CD14-positive monocyte (primary cell): Measurements from ENCODE around the gene RSF1. TPM values are rescaled to one million over a fixed set of nuclear protein-coding genes. Genes with fewer than 3 reads are reported as not detected.
A peak's percentile ranks its signal among the peaks of the same experiment; 100 is the strongest.

Source experiments
- DNase-seq, 3 donors: peaks; one replicate each; pipeline ENCODE4 v3.0.0-alpha.2; 2011 to 2022
- H2AFZ ChIP-seq: 2 replicates; pipeline ENCODE4 v1.6.0; 2012; ENCODE audit warnings: mild to moderate bottlenecking, low read depth, low read length, inconsistent platforms; ENCODE audit not compliant: insufficient read depth, poor library complexity, severe bottlenecking
- H3K27ac ChIP-seq, 2 donors: 1 replicate in 1 of 2; 2 replicates in 1 of 2; pipeline ENCODE4 v1.5.1; 2012 to 2013; ENCODE audit warnings: low read length in 2 of 2, control low read depth in 1 of 2, inconsistent platforms in 1 of 2, low read depth in 1 of 2, mild to moderate bottlenecking in 1 of 2
- H3K27me3 ChIP-seq, 2 donors: one replicate each; pipeline versions ENCODE4 v1.6.0 to v1.6.1; 2011 to 2013; ENCODE audit warnings: low read length in 2 of 2; ENCODE audit not compliant: control insufficient read depth in 2 of 2, insufficient read depth in 2 of 2
- H3K36me3 ChIP-seq, 2 donors: replicated peaks in 1 of 2; 1 replicate in 1 of 2; 2 replicates in 1 of 2; pipeline versions ENCODE4 v1.5.1 to v1.6.1; 2012 to 2013; ENCODE audit warnings: low read length in 2 of 2, control low read depth in 1 of 2, inconsistent platforms in 1 of 2, mild to moderate bottlenecking in 1 of 2; ENCODE audit not compliant: insufficient read depth in 2 of 2, control insufficient read depth in 1 of 2
- H3K4me1 ChIP-seq, 2 donors: 1 replicate in 1 of 2; 2 replicates in 1 of 2; pipeline versions ENCODE4 v1.5.1 to v1.6.1; 2012 to 2013; ENCODE audit warnings: low read length in 2 of 2, control low read depth in 1 of 2, inconsistent platforms in 1 of 2, mild to moderate bottlenecking in 1 of 2, moderate library complexity in 1 of 2; ENCODE audit not compliant: insufficient read depth in 2 of 2, control insufficient read depth in 1 of 2
- H3K4me2 ChIP-seq: replicated peaks from 2 replicates; pipeline ENCODE3; 2012; ENCODE audit warnings: low read length, moderate library complexity, mild to moderate bottlenecking; ENCODE audit not compliant: poor library complexity, severe bottlenecking; ENCODE audit errors: extremely low read depth
- H3K4me3 ChIP-seq, 3 experiments: fragments of 200-600 bp in 1 of 3; sonication (generic) in 1 of 3; replicated peaks in 1 of 3; 1 replicate in 2 of 3; 2 replicates in 1 of 3; pipeline ENCODE4 v1.5.1; 2011 to 2013; ENCODE audit warnings: low read length in 3 of 3, mild to moderate bottlenecking in 3 of 3, control low read depth in 2 of 3, low read depth in 2 of 3, inconsistent platforms in 1 of 3, moderate library complexity in 1 of 3
- H3K79me2 ChIP-seq: 2 replicates; pipeline ENCODE4 v1.6.0; 2012; ENCODE audit warnings: mild to moderate bottlenecking, control low read depth, inconsistent platforms, low read length, moderate library complexity; ENCODE audit not compliant: insufficient read depth
- H3K9ac ChIP-seq: 2 replicates; pipeline ENCODE4 v1.6.0; 2017; ENCODE audit warnings: low read length, mild to moderate bottlenecking; ENCODE audit not compliant: insufficient read depth, poor library complexity, severe bottlenecking
- H3K9me3 ChIP-seq, 2 donors: replicated peaks in 1 of 2; 1 replicate in 1 of 2; 2 replicates in 1 of 2; pipeline versions ENCODE4 v1.5.1 to v1.6.1; 2012 to 2013; ENCODE audit warnings: low read length in 2 of 2, control low read depth in 1 of 2; ENCODE audit not compliant: control insufficient read depth in 1 of 2, insufficient read depth in 1 of 2
- H4K20me1 ChIP-seq: 2 replicates; pipeline ENCODE4 v1.6.0; 2012; ENCODE audit warnings: mild to moderate bottlenecking, low read length, control low read depth, moderate library complexity; ENCODE audit not compliant: insufficient read depth
- H3K27ac Mint-ChIP-seq, 7 donors: one replicate each; pipeline ENCODE4 v1.8.0; 2020; ENCODE audit warnings: mild to moderate bottlenecking in 7 of 7, mixed read lengths in 7 of 7, moderate library complexity in 6 of 7, inconsistent platforms in 2 of 7
- H3K27me3 Mint-ChIP-seq, 3 donors: one replicate each; pipeline ENCODE4 v1.8.0; 2021 to 2022; ENCODE audit warnings: low read depth in 3 of 3, mild to moderate bottlenecking in 3 of 3, mixed read lengths in 3 of 3, moderate library complexity in 3 of 3, inconsistent platforms in 1 of 3
- H3K36me3 Mint-ChIP-seq, 2 donors: one replicate each; pipeline ENCODE4 v1.8.0; 2020; ENCODE audit warnings: mixed read lengths in 2 of 2, inconsistent platforms in 1 of 2, mild to moderate bottlenecking in 1 of 2
- H3K4me1 Mint-ChIP-seq: one replicate; pipeline ENCODE4 v1.8.0; 2020; ENCODE audit warnings: mild to moderate bottlenecking, mixed read lengths
- H3K4me3 Mint-ChIP-seq, 2 donors: one replicate each; pipeline ENCODE4 v1.8.0; 2020; ENCODE audit warnings: mild to moderate bottlenecking in 2 of 2, mixed read lengths in 2 of 2, moderate library complexity in 1 of 2
- H3K9me3 Mint-ChIP-seq, 7 donors: one replicate each; pipeline ENCODE4 v1.8.0; 2020 to 2022; ENCODE audit warnings: mixed read lengths in 7 of 7, mild to moderate bottlenecking in 6 of 7, moderate library complexity in 6 of 7, inconsistent platforms in 2 of 7
- CTCF ChIP-seq: fragments of 200-600 bp; IDR thresholded peaks from one replicate; pipeline ENCODE4 v1.8.0; 2022; ENCODE audit warnings: antibody characterized with exemption, mild to moderate bottlenecking
- WGBS: methylation state at CpG from one replicate; pipeline ENCODE4 v1.1.5; 2013; ENCODE audit warnings: missing lambda C conversion rate; ENCODE audit not compliant: insufficient coverage; 5-methylcytosine and 5-hydroxymethylcytosine counted together
- intact Hi-C, 2 donors: fragments of 100-400 bp; cut with micrococcal nuclease; formaldehyde crosslinking; loops; one replicate each; pipeline versions ENCODE4 v1.15.0 to v1.15.1; 2023
- polyA plus RNA-seq, 3 donors: library from polyadenylated mRNA; depleted of rRNA in 1 of 3; unstranded in 2 of 3; stranded (reverse) in 1 of 3; fragments of 300-500 nt in 2 of 3; fragments of >200 nt in 1 of 3; fragmentation: Illumina TruSeq in 2 of 3; gene quantifications; 1 replicate in 2 of 3; 2 replicates in 1 of 3; pipeline ENCODE4 v1.2.3, GENCODE V29; 2012 to 2021

The RSF1 gene
- polyA plus RNA-seq, 3 donors, result 8.3 to 14.8 (median 9.2) TPM

- H3K9ac ChIP-seq, result peak overlapping the region; percentile 91
- H3K9me3 Mint-ChIP-seq, result no peaks in the 10 kb centered on the region
- H2AFZ ChIP-seq, result peak overlapping the region; percentile 97
- H3K79me2 ChIP-seq, result peaks cover 51% of the 10 kb centered on the region
- no peaks in the 10 kb centered on the region for H3K27me3 ChIP-seq
- H3K9me3 ChIP-seq, result no peaks in the 10 kb centered on the region
- intact Hi-C loops, result loop anchor here (2.0 to 10.0 kb wide), 2 partner anchors 173 kb away; partner anchors contain the start of gene INTS4 (in 2 of the 2)
- H3K4me3 ChIP-seq, result peak overlapping the region; percentile 70 to 99 (median 96)
- 0% methylated on average over 9 of the region's 16 CpGs for WGBS
- H3K27ac Mint-ChIP-seq, result peak overlapping the region; percentile 81 to 96 (median 91)
- no peaks in the 10 kb centered on the region for H3K36me3 Mint-ChIP-seq
- DNase-seq, result peak in 2 of 3 donors; percentile 2 to 5
- H3K27me3 Mint-ChIP-seq, result peaks cover 0 to 1% (median 1%) of the 10 kb centered on the region in 3 donors
- H3K4me3 Mint-ChIP-seq, result peak overlapping the region; percentile 99 to 100
- peaks cover 39% of the 10 kb centered on the region for H4K20me1 ChIP-seq
- H3K4me1 ChIP-seq, result peaks cover 23 to 28% of the 10 kb centered on the region in 2 donors
- H3K27ac ChIP-seq, result peak overlapping the region in 1 of 2 donors; percentile 85
- peak overlapping the region; percentile 99 for H3K4me2 ChIP-seq
- no peak for TF ChIP-seq CTCF
- H3K4me1 Mint-ChIP-seq, result peaks cover 31% of the 10 kb centered on the region
- no peaks in the 10 kb centered on the region for H3K36me3 ChIP-seq
These were observed 878 bp upstream of the RSF1 start for GRCh38 chr11:77821349-77821851.

GRCh38 chr11:77819921-77820564 lies 479 bp downstream of the RSF1 start:
- peak in 1 of 3 donors; percentile 11 for DNase-seq
- H3K79me2 ChIP-seq, result peaks cover 64% of the 10 kb centered on the region
- H2AFZ ChIP-seq, result peak overlapping the region; percentile 97
- no peaks in the 10 kb centered on the region for H3K36me3 Mint-ChIP-seq
- H3K27me3 Mint-ChIP-seq, result peaks cover 0 to 1% (median 1%) of the 10 kb centered on the region in 3 donors
- peak overlapping the region; percentile 85 to 96 (median 93) for H3K27ac Mint-ChIP-seq
- H3K9ac ChIP-seq, result peak overlapping the region; percentile 91
- H3K36me3 ChIP-seq, result no peaks in the 10 kb centered on the region
- peak overlapping the region; percentile 70 to 99 (median 96) for H3K4me3 ChIP-seq
- intact Hi-C loops, result loop anchor here (2.0 to 10.0 kb wide), 2 partner anchors 175 kb away; partner anchors contain the start of gene INTS4 (in 2 of the 2)
- no peaks in the 10 kb centered on the region for H3K27me3 ChIP-seq
- peaks cover 23 to 28% of the 10 kb centered on the region in 2 donors for H3K4me1 ChIP-seq
- H3K4me3 Mint-ChIP-seq, result peak overlapping the region; percentile 99 to 100
- H3K9me3 Mint-ChIP-seq, result peaks cover 0 to 1% (median 0%) of the 10 kb centered on the region in 7 donors
- peaks cover 0 to under 1% of the 10 kb centered on the region in 2 donors for H3K9me3 ChIP-seq
- TF ChIP-seq CTCF, result no peak
- WGBS, result under 1% methylated on average over 46 of the region's 55 CpGs
- H3K4me2 ChIP-seq, result peak overlapping the region; percentile 99
- peaks cover 53% of the 10 kb centered on the region for H4K20me1 ChIP-seq
- peaks cover 31% of the 10 kb centered on the region for H3K4me1 Mint-ChIP-seq
- peak overlapping the region; percentile 77 to 85 for H3K27ac ChIP-seq
